Mucosa of descending colon (tissue), 3 donors: ENCODE measurements around the gene EPHA6. TPM values are rescaled to one million over a fixed set of nuclear protein-coding genes. Genes with fewer than 3 reads are reported as not detected.

Experiments
- ATAC-seq: fragments of 200-7000 bp; cut with Tn5 transposase; one replicate; pipeline ENCODE4 v1.9.1; 2020; ENCODE audit warnings: mild to moderate bottlenecking, moderate library complexity
- DNase-seq, 3 donors: peaks; one replicate each; pipeline ENCODE4 v3.0.0-alpha.2; 2020
- H3K36me3 ChIP-seq: fragments of 200-600 bp; one replicate; pipeline ENCODE4 v1.8.0; 2021; ENCODE audit warnings: low read depth, mild to moderate bottlenecking
- H3K4me1 ChIP-seq: fragments of 200-600 bp; one replicate; pipeline ENCODE4 v1.8.0; 2021; ENCODE audit warnings: low read depth, mild to moderate bottlenecking
- H3K4me3 ChIP-seq: fragments of 200-600 bp; one replicate; pipeline ENCODE4 v1.8.0; 2021; ENCODE audit warnings: mild to moderate bottlenecking
- H3K9me3 ChIP-seq: fragments of 200-600 bp; one replicate; pipeline ENCODE4 v1.8.0; 2021; ENCODE audit warnings: mild to moderate bottlenecking
- CTCF ChIP-seq: fragments of 200-600 bp; IDR thresholded peaks from one replicate; pipeline ENCODE4 v1.8.0; 2022; ENCODE audit warnings: antibody characterized with exemption, mild to moderate bottlenecking
- intact Hi-C, 2 donors: fragments of 100-400 bp; cut with DNase I in 1 of 2; cut with micrococcal nuclease in 1 of 2; formaldehyde crosslinking; loops; one replicate each; pipeline versions ENCODE4 v1.11.0 to v1.11.1; 2022; cut with DNase I, micrococcal nuclease
- total RNA-seq, 3 donors: library from RNA; stranded (reverse); fragmentation: NEBNext Ultra II Directional in 2 of 3; extraction: Animal tissue kit (Norgen Biotek cat#: 25700) in 2 of 3; gene quantifications; one replicate each; pipeline versions ENCODE4 v1.2.1 to v1.2.4, GENCODE V29; 2021 to 2023
- donor health status: DM: no; HTN: no; CAD: no; lungs with moderate emphysema.
- donor health status: DM: no; HTN: no; CAD: no.
- donor health status: DM: no; HTN: yes; CAD: no.

Gene EPHA6
- total RNA-seq, 3 donors from 2014 or later: 0.55 to 24.8 (median 1.5) TPM

DNA sequence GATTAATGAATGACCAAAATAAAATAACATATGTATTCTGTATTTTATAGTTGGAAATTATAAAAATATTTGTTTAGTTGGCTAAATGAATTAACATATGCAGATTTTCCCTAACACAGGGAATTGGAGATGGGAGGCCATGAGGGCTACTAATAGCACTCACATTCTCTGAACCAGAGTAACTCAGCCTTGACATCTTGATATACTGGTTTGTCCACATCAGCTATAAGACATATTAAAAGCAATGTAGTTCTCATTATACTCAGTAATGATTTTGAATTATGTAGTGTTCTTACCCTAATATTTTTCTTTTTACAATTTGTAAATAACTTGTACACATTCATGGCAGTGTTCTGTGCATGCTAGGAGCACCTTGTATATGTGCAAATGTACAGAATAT lies 255.9 kb downstream of the EPHA6 start:
- ATAC-seq (no peak), DNase-seq (no peak)
- no peaks in the 10 kb centered on the region for H3K36me3 ChIP-seq
- intact Hi-C loops: no loop called here
- no peak overlapping the region for H3K4me3 ChIP-seq
- H3K4me1 ChIP-seq: no peaks in the 10 kb centered on the region
- no peak for TF ChIP-seq CTCF
- no peaks in the 10 kb centered on the region for H3K9me3 ChIP-seq

DNA sequence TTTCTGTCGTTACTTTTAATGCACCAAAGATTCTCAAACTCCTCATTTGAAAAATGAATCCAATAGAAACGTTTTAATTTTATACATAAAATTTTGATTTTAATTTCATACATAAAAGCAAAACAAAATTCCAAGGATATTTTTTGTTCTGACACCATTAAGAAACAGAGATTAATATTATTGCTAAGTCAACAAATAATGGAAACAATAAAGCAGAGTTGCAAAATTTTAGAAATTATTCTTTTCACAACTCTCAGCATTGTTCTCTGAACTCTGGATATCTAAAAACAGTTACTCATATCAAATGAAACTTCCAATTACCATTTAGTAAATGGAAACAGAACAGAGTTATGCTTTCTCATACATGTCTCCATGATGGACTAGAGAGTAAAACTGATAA lies 260.2 kb downstream of the EPHA6 start:
- Histone ChIP-seq H3K4me1 (no peaks in the 10 kb centered on the region), H3K4me3 (no peak overlapping the region), H3K9me3 (no peaks in the 10 kb centered on the region), H3K36me3 (no peaks in the 10 kb centered on the region)
- intact Hi-C loops: no loop called here
- ATAC-seq (no peak), DNase-seq (no peak)
- no peak for TF ChIP-seq CTCF

- ATAC-seq (no peak), DNase-seq (no peak)
- no peaks in the 10 kb centered on the region for H3K36me3 ChIP-seq
- no peak for TF ChIP-seq CTCF
- H3K4me1 ChIP-seq: no peaks in the 10 kb centered on the region
- no peaks in the 10 kb centered on the region for H3K9me3 ChIP-seq
- intact Hi-C loops: no loop called here
- H3K4me3 ChIP-seq: no peak overlapping the region
Observed at GRCh38 chr3:97076673-97077072, 262.3 kb downstream of the EPHA6 start.

- no peaks in the 10 kb centered on the region for H3K4me1 ChIP-seq
- intact Hi-C loops: no loop called here
- H3K9me3 ChIP-seq: no peaks in the 10 kb centered on the region
- no peaks in the 10 kb centered on the region for H3K36me3 ChIP-seq
- TF ChIP-seq CTCF: no peak
- H3K4me3 ChIP-seq: no peak overlapping the region
- DNase-seq (no peak), ATAC-seq (no peak)
Observed at GRCh38 chr3:97089621-97090020, 275.2 kb downstream of the EPHA6 start.

DNA sequence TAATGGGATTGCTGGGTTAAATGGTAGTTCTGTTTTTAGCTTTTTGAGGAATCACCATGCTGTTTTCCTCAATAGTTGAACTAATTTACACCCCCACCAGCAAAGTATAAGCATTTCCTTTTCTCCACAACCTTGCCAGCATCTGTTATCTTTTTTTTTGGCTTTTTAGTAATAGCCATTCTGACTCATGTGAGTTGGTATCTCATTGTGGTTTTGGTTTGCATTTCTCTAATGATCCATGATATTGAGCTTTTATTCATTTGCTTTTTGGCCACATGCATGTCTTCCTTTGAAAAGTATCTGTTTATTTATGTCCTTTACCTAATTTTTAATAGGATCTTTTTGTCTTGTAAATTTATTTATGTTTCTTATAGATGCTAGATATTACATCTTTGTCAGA lies 288.2 kb downstream of the EPHA6 start:
- no peak for ATAC-seq

More for the DNA sequence above, 288.2 kb downstream of the EPHA6 start:
- TF ChIP-seq CTCF: no peak
- H3K36me3 ChIP-seq: no peaks in the 10 kb centered on the region
- H3K4me3 ChIP-seq: no peak overlapping the region
- H3K4me1 ChIP-seq: no peaks in the 10 kb centered on the region
- H3K9me3 ChIP-seq: no peaks in the 10 kb centered on the region
- no peak for DNase-seq
- intact Hi-C loops: no loop called here
